NCI-H82 treated with DMSO at 0.1 percent for 48 hours (cell line): ENCODE data around the gene AJAP1.
"Not testable (repeated sequence)": the region's sequence is repeated elsewhere in the genome, so short reads cannot be mapped to it uniquely, and the experiment has no call there.

Experiments used
- DNase-seq: peaks from one replicate; lab custom pipeline; 2025; ENCODE audit not compliant: unreplicated experiment; lab: John Stamatoyannopoulos, UW

AJAP1 gene, protein sequence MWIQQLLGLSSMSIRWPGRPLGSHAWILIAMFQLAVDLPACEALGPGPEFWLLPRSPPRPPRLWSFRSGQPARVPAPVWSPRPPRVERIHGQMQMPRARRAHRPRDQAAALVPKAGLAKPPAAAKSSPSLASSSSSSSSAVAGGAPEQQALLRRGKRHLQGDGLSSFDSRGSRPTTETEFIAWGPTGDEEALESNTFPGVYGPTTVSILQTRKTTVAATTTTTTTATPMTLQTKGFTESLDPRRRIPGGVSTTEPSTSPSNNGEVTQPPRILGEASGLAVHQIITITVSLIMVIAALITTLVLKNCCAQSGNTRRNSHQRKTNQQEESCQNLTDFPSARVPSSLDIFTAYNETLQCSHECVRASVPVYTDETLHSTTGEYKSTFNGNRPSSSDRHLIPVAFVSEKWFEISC

DNA sequence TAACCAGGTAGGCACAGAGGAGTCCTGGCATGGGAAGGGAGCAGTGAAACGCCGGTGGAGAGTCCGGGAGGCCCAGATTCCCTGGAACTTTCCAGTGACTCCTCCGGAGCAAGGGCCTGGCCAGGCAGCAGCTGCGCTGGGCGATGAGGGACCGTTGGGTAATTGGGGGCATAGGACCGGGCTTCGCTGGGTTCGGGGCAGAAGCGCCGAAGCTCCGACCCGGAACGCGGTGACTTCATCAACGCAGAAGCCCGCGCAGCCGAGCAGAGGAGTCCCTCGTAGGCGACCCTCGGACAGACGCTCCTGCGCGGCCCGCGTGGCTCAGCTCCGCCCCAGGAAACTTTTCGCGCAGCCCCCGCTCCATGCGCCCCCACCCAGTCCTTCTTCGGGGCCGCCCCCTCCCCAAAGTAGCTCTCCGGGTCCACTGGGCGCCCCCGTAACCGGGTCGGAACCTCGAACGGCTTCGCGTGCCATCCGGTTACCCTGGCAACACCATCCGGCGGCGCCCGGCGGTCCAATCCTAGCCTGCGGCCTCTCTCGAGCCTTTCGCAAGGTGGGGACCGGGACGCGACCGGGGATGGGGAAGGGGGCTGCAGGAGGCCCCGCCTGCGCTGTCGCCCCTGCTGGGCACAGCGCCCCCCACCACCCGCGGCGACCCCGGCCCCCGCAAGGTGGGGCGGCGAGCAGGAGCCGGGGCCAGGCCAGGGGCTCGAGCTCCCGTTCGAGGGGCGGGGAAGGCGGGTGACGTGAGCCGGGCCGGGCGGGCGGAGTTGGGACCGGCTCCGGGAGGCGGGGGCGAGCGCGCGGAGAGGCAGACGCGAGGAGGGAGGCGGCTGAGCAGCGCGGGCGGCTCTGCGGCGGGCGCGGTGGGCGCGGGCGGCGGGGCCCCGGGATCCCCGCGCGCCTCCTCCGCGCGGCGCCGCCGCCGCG is at the start of gene AJAP1:
AJAP1 (plus strand) TSS at position 814 of the 930 bp plus-strand sequence. CDS start 817 bp downstream, outside the sequence.
- no peak for DNase-seq

DNA sequence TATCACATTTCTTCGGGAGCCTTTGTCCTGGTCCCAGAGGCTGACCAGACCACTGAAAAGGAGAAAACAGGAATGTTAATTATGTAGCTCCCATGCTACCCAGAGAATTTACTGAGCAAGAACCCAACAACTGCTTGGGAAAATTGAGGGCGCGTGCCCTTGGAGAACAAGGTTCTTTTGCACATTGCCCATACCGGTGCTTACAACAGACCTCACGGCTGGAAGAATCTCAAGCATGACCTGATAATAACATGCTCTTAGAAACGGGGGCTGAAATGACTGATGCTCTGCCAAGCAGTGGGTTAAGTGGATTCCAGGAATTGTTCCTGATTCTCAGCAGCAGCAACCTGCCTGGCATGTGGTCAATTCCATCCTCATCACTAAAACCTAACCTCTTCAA is 49.3 kb upstream of the AJAP1 start:
- DNase-seq = no peak

DNA sequence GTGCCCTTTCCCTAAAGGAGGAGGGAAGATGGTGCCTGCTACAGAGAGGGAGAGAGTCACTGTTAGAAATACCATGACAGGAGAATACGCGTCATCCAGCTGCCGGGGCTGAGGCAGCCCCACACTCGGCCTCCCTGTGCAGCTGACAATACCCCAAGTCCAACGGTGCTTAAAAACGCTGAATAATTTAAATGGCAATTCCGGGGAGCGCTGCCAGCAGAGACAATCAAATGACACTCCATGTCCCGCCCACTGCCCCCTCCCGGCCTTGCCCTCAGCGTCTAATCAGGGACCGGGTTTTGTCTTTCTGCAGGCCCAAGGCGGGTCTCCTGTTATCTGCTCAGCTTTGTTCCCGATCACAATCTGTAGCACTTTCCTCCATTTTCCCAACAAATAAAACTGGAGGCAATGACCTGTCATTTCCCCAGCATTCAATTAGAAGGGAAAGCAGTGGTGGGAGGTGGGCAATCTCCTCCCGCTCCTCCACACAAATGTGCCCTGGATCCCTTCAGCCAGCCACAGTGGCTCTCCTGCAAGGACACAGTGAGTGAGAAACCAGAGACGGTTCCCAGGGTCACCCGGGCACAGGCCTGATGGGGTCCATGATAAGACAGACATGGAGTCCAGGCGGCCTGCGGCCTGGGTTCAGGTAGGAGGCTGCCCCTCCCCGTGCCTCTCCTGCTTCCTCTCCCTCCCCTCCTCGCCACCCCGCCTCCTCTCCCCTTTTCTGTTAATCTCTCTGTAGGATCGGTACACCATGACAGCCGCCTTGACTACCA is 42.7 kb upstream of the AJAP1 start:
- DNase-seq = no peak

DNA sequence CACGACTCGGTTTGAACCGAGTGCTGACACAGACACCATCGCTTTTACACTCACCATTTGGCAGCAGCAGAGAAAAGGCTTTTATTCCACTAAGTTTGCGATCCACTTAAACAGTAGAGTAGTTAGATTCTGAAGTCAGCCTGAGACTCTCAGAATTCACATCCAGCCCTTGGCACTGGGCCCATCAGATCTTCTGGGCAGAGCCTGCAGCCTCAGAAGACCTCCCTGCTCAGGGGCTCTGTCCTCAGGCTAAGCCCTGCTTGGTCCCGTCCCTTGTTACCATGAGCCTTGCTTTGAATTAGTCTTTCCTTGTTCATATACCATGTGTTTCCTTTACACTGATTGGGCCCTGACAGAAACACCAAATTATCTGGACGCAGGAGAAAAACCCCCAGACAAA is 41.4 kb upstream of the AJAP1 start:
- no peak for DNase-seq

DNA sequence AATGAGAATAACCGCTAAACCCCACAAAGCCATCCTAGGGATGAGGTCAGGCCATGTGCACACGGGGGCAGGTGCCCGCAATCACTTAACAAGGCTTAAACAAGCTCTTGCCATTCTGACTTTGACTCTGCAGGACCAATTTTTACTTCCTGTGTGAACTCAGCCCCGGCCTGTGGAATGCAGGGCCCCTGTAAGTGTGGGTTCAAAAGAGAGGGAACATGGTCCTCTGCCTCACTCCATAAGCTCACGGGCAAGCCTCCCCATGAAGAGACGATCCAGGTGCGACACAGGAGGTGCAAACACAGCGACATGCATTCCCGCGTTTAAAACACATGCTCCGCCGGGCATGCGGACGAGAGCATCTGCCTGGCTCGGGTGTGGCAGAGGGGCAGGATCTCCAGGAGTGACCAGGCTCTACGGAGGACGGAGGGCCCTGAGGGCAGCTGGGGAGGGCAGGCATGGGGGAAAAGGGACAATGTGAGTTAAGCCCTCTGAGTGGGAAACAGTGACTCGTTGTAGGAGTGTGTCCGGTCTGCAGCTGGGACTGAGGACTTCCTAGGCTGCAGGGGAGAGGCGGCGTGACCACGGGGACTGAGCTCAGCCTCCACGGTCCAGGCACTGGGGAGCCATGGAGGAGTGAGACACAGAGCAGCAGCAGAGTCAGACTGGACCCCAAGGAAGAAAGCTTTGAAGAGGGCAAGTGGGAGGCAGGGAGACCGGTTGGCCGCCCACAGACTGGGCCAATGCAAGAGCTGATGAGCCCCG is 40.6 kb upstream of the AJAP1 start:
- no peak for DNase-seq

DNA sequence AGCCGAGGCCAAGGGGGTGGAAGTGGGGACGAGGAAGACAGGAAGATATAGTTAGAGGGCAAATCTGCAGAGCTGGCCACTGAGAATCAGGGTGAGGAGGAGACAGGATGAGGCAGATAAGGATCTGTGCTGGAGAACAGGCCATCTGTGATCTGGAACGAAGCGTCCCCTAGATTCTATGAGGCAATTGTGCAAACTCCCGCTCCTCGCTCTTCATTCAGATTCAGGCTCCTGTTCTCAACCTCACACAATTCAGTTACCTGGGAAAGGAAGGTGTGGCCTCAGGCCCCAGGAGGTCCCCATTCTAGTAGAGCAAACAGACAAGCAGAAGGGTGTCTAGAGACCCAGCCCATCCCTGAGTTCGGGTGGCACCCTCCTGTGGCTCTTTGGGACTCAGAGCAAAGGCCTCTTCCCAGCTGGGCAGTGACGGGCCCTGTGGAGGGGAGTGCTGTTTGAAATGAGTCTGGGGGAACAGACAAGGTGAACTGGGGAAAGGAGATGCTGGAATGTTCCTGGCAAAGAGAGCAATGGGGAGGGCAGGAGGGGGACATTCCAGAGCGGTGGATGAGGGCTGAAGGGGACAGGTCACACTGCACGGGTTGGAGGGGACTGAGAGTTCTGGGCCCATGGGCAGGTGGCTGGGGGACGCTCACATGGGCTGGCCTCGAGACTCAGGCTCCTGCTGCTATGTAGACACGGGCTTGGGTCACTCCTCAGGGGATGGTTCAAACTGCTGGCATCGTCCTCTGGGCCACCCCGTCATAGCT is 39.9 kb upstream of the AJAP1 start:
- DNase-seq = no peak

DNA sequence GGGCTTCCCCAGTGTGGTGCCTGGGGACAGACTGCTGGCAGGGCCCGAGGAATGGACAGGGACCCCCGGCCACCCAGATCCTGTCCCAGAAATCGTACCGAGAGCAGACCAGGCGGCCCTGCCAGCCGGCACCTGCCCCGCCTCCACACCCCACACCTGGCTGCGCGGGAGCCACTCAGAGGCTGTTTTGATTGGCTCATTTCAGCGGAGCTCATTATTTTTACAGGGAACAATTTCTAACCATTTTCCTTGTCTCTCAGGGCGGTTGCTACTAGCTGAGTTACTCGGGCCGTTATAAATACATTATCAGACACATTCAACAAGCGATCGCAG is 39.3 kb upstream of the AJAP1 start:
- no peak for DNase-seq

DNA sequence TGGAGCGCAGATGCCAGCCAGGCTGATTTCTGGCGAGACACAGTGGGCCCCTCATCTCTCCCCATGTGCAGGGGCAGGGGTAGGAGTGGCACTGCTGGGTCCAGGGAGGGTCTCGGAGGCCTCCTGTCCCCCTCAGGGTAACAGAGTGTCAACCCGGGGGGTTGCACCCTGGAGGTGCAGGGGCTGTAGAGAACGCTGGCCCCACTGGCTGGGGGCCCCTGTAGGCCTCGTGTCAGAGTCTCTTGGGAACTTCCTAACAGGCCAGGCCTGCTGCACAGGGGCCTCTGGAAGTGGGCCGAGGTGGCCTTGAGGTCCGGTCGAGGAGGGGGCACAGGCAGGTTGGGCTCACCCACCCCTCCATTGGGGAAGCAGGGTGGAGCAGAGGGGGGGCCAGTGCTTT is 38.9 kb upstream of the AJAP1 start:
- DNase-seq = no peak

DNA sequence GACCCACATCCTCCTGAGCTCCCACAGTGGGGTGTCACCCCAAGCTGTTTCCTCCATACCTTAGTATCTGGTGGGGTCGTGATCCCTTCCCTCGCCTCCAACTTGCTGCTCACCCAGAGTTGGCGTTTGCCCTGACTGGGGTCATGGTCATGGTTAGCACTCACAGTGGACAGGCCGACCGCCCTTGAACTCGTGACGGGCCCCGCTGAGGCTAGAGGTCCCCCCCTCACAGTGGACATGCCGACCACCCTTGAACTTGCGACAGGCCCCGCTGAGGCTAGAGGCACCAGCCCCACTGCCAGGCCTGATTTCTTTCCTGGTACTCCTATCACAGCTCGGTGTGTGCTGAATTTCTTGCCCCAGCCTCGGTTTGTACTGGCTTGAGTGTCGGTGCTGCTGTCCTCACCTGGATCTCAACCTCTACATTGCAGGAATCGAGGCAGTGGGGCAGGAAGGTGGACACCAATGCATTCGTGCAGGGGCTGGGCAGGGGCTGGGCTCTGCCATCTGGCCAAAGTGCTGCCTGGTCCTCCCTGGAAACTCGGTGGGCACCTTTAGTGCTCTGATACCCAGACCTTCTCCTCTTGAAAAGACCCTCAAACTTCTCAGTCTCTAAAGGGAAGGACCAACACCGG is 37.5 kb upstream of the AJAP1 start:
- no peak for DNase-seq

DNA sequence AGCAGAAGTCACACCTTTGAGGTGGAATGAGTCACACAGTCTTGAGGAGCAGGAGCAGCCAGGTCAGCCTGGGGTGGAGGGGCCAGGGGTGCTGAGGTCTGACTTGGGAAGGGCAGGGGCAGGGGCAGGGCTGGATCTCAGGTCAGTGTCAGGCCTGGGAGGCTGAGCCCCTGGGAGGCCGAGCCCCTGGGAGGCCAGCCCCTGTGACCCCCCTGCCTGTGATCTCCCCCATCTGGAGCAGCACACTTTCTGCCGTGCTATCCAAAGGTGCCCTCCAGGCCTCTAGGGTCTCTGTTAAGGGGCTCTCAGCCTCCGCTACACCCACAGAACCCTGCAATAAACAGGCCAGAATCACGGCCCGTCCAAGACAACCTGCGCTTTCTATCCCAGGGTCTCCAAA is 36.9 kb upstream of the AJAP1 start:
- DNase-seq = no peak

DNA sequence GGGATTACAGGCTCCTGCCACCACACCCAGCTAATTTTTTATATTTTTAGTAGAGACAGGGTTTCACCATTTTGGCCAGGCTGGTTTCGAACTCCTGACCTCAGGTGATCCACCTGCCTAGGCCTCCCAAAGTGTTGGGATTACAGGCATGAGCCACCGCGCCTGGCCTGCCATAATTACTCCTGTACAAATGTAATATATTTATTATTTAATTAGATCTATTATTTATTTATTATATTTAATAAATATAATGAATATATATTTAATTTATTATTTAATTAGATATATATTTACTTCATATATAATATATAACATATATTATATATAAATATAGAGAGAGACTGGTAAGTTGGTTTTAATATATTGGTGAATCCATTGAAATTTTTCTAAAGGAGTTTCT is 35.6 kb upstream of the AJAP1 start:
- not testable (repeated sequence) for DNase-seq

DNA sequence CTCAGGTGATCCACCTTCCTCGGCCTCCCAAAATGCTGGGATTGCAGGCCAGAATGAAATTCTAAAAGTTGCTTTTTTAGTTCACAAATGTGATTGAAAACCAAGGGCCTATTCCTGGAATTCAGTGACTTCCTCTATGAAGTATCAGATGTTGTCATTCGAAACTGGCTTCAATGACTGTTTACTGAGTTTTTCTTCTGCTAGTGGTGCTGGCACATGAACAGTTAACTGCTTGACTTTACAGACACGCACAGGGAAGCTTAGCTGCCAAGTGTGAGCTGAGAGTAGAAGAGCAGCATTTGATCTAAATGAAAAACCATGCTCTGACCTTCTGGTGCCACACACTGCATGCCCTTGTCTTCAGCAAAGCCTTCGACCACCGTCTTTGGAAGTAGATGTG is 32.8 kb upstream of the AJAP1 start:
- DNase-seq = no peak

DNA sequence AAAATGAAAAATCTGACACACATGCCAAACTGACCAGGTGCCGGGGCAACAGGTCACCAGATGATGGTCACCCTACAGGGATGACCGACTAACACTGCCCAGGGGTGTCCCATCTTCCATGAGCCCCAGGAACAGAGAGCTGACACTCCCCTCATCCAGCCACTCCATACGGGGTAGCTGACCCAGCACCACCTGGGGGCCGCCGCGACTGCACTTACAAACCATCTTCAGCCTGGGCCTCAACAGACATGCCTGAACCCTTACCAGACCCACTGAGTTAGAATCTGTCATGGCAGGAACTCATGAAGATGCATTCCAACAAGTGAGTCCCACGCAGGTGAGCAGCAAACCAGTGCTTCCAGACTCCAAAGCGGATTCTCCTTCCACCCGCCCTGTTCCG is 31.6 kb upstream of the AJAP1 start:
- DNase-seq = no peak

DNA sequence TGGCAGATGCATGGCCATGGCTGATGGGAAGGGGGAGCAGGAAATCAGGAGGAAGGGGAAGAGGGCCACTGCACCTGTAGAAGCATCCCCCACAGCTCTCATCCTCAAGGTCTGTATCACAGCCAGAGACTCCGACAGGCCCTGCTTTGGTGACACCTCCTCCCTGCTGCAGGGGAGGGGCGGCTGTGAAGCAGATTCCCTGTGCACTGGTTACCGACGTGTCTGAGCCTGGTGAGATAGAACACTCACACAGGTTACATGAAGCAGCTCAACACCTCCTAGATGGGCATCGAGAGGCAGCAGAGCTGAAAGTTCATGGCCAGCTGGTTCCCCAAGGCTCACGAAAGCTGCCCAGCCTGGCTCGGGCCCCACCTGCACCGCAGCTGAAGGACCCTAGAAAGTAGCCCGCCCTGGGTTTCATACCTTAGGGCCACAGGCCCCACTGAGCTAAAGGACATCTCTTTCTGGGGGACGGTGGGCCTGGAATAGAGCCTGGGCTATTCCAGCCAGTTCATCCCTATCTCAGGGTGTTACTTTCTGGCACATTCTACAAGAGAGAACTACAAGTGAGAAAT is 30.2 kb upstream of the AJAP1 start:
- DNase-seq = no peak

DNA sequence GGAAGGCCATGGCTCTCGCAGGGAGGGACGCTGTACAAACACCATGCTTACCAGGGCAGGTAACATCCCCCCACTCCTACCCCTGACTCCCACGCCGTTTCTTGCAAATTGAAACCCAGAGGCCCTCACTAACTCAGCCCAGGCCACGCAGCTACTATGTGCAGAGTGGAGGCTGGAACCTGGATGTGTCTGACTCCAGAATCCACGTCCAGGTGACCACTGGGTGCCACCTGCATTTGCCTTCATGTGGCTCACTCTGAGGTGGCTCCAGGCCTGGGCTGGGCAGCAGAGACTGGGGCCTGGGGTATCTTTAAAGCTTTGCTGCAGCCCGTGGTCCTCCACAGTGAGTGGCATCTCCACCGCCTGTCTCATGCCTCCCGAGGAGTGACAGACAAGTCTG is 29.6 kb upstream of the AJAP1 start:
- no peak for DNase-seq

DNA sequence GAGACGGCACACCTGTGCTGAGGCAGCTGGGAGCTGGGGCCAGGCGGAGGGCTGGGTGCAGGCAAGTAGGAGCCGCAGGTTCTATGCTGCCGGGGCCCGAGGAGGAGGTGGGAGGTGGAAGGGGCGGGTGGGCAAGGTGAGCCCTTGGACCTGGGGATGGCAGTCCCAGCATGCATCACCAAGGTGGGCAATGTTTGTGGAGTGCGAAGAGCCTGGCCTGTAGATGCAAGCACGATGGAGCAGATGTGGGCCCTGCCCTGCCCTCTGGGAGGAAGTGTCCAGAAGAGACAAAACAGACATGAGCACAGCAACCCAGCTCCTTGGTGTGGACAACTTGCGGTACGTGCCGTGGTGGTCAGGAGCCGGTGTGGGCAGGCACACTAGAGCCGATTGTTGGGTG is 28.3 kb upstream of the AJAP1 start:
- DNase-seq = no peak

DNA sequence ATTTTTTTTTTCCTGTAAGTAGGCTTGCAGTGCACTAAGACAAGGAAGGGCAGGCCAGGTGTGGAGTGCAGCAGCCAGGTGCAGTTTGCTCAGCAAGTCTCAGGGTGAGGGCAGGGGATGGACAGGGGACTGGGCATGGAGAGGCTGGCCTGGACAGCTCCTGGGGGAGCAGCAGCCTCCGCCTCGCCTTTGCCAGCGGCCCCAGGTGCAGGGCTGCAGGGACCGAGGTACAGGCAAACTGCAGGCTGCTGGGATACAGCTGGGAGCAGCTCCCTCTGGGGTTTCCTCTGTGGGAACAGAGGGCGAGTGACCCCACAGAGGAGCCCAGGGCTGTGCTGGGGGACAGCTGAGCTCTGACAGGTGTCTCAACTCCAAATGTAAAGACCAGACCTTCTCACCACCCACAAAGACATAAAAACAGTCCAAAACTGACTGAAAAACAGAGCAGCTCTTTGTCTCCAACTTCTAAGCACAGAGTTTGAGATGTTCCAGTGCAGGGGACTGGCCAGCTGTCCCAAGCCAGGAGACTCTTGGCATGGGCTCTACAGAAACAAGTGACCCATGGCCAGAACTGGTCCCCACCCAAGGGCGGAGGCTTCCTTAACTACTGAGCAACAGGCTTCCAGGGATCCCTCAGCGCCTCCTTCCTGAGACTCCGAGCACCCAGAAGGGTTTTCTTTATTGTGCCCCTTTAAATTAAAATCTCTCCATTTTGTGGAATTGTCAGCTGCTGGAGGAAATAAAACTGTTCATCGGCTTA is 27.7 kb upstream of the AJAP1 start:
- no peak for DNase-seq

DNA sequence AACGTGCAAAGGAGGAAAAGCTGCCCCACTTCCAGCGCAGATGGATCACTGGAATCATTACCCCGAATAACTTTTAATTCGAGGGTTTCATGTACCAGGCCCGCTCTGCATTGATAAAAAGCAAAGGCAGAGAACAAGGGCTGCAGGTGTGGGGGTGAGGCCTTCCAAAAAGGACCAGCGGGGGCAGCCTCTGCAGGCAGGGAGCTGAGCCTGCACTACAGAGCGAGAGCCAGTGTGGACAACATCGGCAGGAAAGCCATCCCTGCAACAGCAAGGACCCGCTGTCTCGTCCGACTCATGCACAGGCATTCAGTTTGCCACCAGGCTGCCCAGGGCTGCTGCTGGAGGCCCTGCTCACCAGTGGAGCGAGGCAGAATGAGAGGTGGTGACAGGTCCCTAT is 27.1 kb upstream of the AJAP1 start:
- DNase-seq = no peak
